NB4 (cell line): ENCODE measurements around the gene SCAP.
A peak's percentile ranks its signal among the peaks of the same experiment; 100 is the strongest.
"Not testable (repeated sequence)": the region's sequence is repeated elsewhere in the genome, so short reads cannot be mapped to it uniquely, and the experiment has no call there.

Experiments used
- DNase-seq: peaks from one replicate; pipeline ENCODE4 v3.0.0; 2010; ENCODE audit warnings: low read depth
- H3K4me3 ChIP-seq: one replicate; pipeline ENCODE4 v1.5.1; 2011; ENCODE audit warnings: mild to moderate bottlenecking, low read depth, low read length, moderate library complexity
- CTCF ChIP-seq: IDR thresholded peaks from one replicate; pipeline ENCODE4 v1.5.1; 2012; ENCODE audit warnings: low read depth, low read length
- MAX ChIP-seq: IDR thresholded peaks from 2 replicates; pipeline ENCODE4 v1.6.1; 2011; ENCODE audit warnings: low read depth, low read length
- MYC ChIP-seq: IDR thresholded peaks from 2 replicates; pipeline ENCODE4 v1.6.1; 2011; ENCODE audit warnings: low read depth, low read length
- POLR2A ChIP-seq: IDR thresholded peaks from 2 replicates; pipeline ENCODE4 v1.6.1; 2011; ENCODE audit warnings: mild to moderate bottlenecking; ENCODE audit not compliant: insufficient read length; ENCODE audit errors: extremely low read depth

Gene SCAP

GRCh38 chr3:47475029-47475569, 642 bp downstream of the SCAP start:
- DNase-seq = no peak
- peak overlapping the region; percentile 88 for H3K4me3 ChIP-seq
- TF ChIP-seq MAX = no peak
- TF ChIP-seq MYC = no peak
- no peak for TF ChIP-seq POLR2A
- no peak for TF ChIP-seq CTCF

- no peak overlapping the region for H3K4me3 ChIP-seq
- no peak for DNase-seq
- TF ChIP-seq MYC (no peak), MAX (no peak), CTCF (no peak), POLR2A (no peak)
Observed at GRCh38 chr3:47473391-47473790, 2.4 kb downstream of the SCAP start.

- TF ChIP-seq CTCF = no peak
- H3K4me3 ChIP-seq = no peak overlapping the region
- no peak for DNase-seq
Observed at GRCh38 chr3:47469616-47470015, 6.1 kb downstream of the SCAP start.

GRCh38 chr3:47468315-47468714, 7.4 kb downstream of the SCAP start:
- not testable (repeated sequence) for H3K4me3 ChIP-seq

GRCh38 chr3:47464588-47464987, 11.2 kb downstream of the SCAP start:
- H3K4me3 ChIP-seq = no peak overlapping the region
- TF ChIP-seq POLR2A (no peak), MAX (no peak), CTCF (no peak), MYC (no peak)
- DNase-seq = peak; percentile 82

More at GRCh38 chr3:47468315-47468714, 7.4 kb downstream of the SCAP start:
- DNase-seq = not testable (repeated sequence)

GRCh38 chr3:47459534-47460085, 16.1 kb downstream of the SCAP start:
- not testable (repeated sequence) for DNase-seq, H3K4me3 ChIP-seq

GRCh38 chr3:47456984-47457383, 18.8 kb downstream of the SCAP start:
- TF ChIP-seq CTCF = no peak
- no peak for TF ChIP-seq MYC
- no peak for TF ChIP-seq POLR2A
- TF ChIP-seq MAX = no peak
- no peak overlapping the region for H3K4me3 ChIP-seq
- DNase-seq = no peak
